PC-3 (cell line): ENCODE data around the gene GNAI1.

Experiments
- EZH2 ChIP-seq: fragments of 300-600 bp; sonication (generic); IDR thresholded peaks from one replicate; pipeline ENCODE4 v1.6.1; 2017; ENCODE audit warnings: antibody characterized with exemption, mild to moderate bottlenecking, low read length; ENCODE audit not compliant: unreplicated experiment
- EZH2phosphoT487 ChIP-seq: fragments of 300-600 bp; sonication (generic); IDR thresholded peaks from 2 replicates; pipeline ENCODE4 v1.6.1; 2018; ENCODE audit warnings: mild to moderate bottlenecking, antibody characterized with exemption, low read length, borderline replicate concordance
- TF ChIP-seq, protein P1 (sequence below): fragments of 300-600 bp; sonication (generic); conservative IDR thresholded peaks from 2 replicates; pipeline ENCODE4 v1.5.1; 2017; ENCODE audit warnings: antibody characterized with exemption, low read depth, mild to moderate bottlenecking, low read length

DNA sequence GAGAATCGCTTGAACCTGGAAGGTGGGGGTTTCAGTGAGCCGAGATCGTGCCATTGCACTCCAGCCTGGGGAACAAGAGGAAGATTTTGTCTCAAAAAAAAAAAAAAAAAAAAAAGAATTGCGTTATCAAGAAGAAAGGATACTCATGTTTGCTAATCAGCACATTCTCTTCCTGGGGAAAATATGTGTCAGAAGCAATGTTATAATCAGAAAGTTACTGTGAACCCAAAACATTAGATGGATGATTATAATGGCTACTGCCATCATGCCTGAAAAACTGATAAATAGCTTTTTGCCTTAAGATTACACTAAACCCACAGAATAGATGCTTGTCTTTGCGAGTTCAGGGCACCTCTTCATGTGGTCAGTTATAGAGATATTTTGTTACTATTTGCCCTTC, 24.3 kb upstream of the GNAI1 start:
- TF ChIP-seq, protein P1, sequence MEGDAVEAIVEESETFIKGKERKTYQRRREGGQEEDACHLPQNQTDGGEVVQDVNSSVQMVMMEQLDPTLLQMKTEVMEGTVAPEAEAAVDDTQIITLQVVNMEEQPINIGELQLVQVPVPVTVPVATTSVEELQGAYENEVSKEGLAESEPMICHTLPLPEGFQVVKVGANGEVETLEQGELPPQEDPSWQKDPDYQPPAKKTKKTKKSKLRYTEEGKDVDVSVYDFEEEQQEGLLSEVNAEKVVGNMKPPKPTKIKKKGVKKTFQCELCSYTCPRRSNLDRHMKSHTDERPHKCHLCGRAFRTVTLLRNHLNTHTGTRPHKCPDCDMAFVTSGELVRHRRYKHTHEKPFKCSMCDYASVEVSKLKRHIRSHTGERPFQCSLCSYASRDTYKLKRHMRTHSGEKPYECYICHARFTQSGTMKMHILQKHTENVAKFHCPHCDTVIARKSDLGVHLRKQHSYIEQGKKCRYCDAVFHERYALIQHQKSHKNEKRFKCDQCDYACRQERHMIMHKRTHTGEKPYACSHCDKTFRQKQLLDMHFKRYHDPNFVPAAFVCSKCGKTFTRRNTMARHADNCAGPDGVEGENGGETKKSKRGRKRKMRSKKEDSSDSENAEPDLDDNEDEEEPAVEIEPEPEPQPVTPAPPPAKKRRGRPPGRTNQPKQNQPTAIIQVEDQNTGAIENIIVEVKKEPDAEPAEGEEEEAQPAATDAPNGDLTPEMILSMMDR = no peak
- TF ChIP-seq EZH2phosphoT487 = no peak
- no peak for TF ChIP-seq EZH2
